Esophagus squamous epithelium (tissue), 5 donors: Measurements from ENCODE around the gene SH3BP2. TPM values are rescaled to one million over a fixed set of nuclear protein-coding genes. Genes with fewer than 3 reads are reported as not detected.
"Not testable (repeated sequence)": the region's sequence is repeated elsewhere in the genome, so short reads cannot be mapped to it uniquely, and the experiment has no call there.

Source experiments
- DNase-seq: peaks from one replicate; lab custom pipeline; 2025; lab: John Stamatoyannopoulos, UW
- H3K27ac ChIP-seq, 4 donors: fragments of 200-600 bp; sonication (generic); one replicate each; pipeline ENCODE4 v1.5.1; 2016 to 2019; ENCODE audit warnings: mild to moderate bottlenecking in 1 of 4
- H3K27me3 ChIP-seq, 4 donors: fragments of 200-600 bp; sonication (generic); 1 replicate in 3 of 4; 2 replicates in 1 of 4; pipeline versions ENCODE4 v1.5.1 to v1.6.0; 2017 to 2021; ENCODE audit warnings: antibody characterized with exemption in 1 of 4
- H3K36me3 ChIP-seq, 3 donors: fragments of 200-600 bp; sonication (generic); one replicate each; pipeline ENCODE4 v1.5.1; 2016 to 2019
- H3K4me1 ChIP-seq, 3 donors: fragments of 200-600 bp; sonication (generic); one replicate each; pipeline ENCODE4 v1.5.1; 2017 to 2019
- H3K4me3 ChIP-seq, 4 donors: fragments of 200-600 bp; sonication (generic); 1 replicate in 3 of 4; 2 replicates in 1 of 4; pipeline ENCODE4 v1.5.1; 2016 to 2019; ENCODE audit warnings: mild to moderate bottlenecking in 2 of 4, moderate library complexity in 1 of 4
- H3K9me3 ChIP-seq, 3 donors: fragments of 200-600 bp; sonication (generic); one replicate each; pipeline ENCODE4 v1.5.1; 2016 to 2019
- POLR2A ChIP-seq, 4 donors: fragments of 450-650 bp; IDR thresholded peaks; one replicate each; pipeline ENCODE4 v1.6.1; 2017; ENCODE audit warnings: antibody characterized with exemption in 4 of 4, mild to moderate bottlenecking in 4 of 4, moderate library complexity in 3 of 4
- WGBS, 2 donors: methylation state at CpG; one replicate each; pipeline ENCODE4 v1.1.5; 2018; 5-methylcytosine and 5-hydroxymethylcytosine counted together
- intact Hi-C: fragments of 100-400 bp; cut with DNase I; formaldehyde crosslinking; loops from one replicate; pipeline ENCODE4 v1.15.0; 2022
- total RNA-seq, 4 donors: library from RNA; depleted of rRNA; stranded (reverse); fragments of >200 nt; gene quantifications; one replicate each; pipeline ENCODE4 v1.1.0, GENCODE V29; 2016
- TF ChIP-seq, protein P1 (sequence below), 6 experiments: fragments of 450-650 bp in 4 of 6; fragments of 200-600 bp in 2 of 6; sonication (generic) in 2 of 6; IDR thresholded peaks; one replicate each; pipeline ENCODE4 v1.5.1; 2016 to 2019; ENCODE audit warnings: antibody characterized with exemption in 6 of 6, mild to moderate bottlenecking in 4 of 6, moderate library complexity in 4 of 6
- donor health status: DM: yes; HTN: yes; CAD: no.

SH3BP2 gene
- total RNA-seq, 4 donors from 2014 or later: 13.5 to 36.8 (median 34.0) TPM

DNA sequence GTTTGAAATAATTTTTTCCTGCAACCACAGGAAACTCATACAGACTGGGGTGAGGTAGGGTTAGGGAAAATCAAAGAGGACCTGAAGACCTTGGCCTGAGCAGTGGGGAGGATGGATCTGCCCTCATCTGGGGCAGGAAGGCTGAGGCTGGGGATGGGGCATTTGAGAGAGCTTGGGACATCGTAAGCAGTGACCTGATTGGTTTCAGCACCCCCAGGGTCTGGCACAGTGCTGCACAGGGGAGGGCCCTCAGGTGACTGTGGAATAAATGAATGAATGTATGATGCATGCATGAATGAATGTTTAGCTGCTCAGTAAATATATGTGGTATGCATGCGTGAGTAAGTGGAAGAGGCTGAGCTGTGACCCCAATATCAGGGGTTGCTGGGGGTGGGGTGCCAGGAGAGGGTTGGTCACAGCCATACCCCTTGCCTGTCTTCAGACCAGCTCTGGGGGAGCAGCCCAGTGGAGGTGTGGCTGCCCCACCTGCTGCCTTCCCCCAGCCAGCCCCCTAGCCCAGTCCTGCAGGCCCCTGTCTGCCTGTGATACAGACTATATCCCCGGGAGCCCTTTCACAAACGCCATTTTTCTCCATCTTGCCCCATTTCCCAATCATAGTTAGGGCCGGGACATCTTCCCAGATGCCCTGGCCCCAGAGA is 25.7 kb upstream of the SH3BP2 start:
- intact Hi-C loops: loop anchor here (10.0 kb wide), 2 partner anchors 68 to 268 kb away; no protein-coding TSS in a partner anchor
- H3K36me3 ChIP-seq: no peaks in the 10 kb centered on the region
- no peak for DNase-seq
- H3K9me3 ChIP-seq: no peaks in the 10 kb centered on the region
- WGBS, 2 donors: 89 to 92% methylated on average over 2 to 4 of the region's 5 CpGs
- peaks cover 0 to 23% (median 3%) of the 10 kb centered on the region in 3 donors for H3K4me1 ChIP-seq
- no peak for TF ChIP-seq POLR2A (IDR thresholded peaks at IDR 0.05)
- TF ChIP-seq, protein P1, sequence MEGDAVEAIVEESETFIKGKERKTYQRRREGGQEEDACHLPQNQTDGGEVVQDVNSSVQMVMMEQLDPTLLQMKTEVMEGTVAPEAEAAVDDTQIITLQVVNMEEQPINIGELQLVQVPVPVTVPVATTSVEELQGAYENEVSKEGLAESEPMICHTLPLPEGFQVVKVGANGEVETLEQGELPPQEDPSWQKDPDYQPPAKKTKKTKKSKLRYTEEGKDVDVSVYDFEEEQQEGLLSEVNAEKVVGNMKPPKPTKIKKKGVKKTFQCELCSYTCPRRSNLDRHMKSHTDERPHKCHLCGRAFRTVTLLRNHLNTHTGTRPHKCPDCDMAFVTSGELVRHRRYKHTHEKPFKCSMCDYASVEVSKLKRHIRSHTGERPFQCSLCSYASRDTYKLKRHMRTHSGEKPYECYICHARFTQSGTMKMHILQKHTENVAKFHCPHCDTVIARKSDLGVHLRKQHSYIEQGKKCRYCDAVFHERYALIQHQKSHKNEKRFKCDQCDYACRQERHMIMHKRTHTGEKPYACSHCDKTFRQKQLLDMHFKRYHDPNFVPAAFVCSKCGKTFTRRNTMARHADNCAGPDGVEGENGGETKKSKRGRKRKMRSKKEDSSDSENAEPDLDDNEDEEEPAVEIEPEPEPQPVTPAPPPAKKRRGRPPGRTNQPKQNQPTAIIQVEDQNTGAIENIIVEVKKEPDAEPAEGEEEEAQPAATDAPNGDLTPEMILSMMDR (IDR thresholded peaks at IDR 0.05): no peak
- no peaks in the 10 kb centered on the region for H3K27me3 ChIP-seq
- no peak overlapping the region for H3K27ac ChIP-seq
- no peak overlapping the region for H3K4me3 ChIP-seq

DNA sequence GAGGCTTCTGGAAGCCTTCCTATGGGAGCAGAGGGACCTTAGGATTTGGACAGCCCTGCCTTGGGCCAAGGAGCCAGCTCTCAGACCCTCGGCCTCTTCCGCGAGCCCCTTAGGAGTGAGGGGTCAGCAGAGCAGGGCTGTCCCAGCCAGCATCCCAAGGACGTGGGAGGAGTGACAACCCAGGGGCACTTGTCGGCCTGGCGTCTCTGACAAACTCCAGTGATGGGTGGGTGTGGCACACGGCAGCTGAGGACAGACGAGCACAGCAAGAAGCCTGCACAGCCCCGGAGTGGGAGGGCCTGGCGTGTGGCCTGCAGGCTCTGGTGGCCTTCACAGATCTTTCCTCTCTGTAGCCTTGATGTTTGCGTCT is 25.2 kb upstream of the SH3BP2 start:
- Histone ChIP-seq H3K9me3 (no peaks in the 10 kb centered on the region), H3K4me1 (peaks cover 0 to 23% (median 3%) of the 10 kb centered on the region in 3 donors), H3K36me3 (no peaks in the 10 kb centered on the region), H3K27ac (no peak overlapping the region), H3K27me3 (no peaks in the 10 kb centered on the region), H3K4me3 (no peak overlapping the region)
- intact Hi-C loops: loop anchor here (10.0 kb wide), 2 partner anchors 67 to 267 kb away; no protein-coding TSS in a partner anchor
- TF ChIP-seq, protein P1 (IDR thresholded peaks at IDR 0.05): no peak
- no peak for TF ChIP-seq POLR2A (IDR thresholded peaks at IDR 0.05)
- DNase-seq: no peak
- 64 to 82% methylated on average over 5 to 8 of the region's 11 CpGs for WGBS, 2 donors

DNA sequence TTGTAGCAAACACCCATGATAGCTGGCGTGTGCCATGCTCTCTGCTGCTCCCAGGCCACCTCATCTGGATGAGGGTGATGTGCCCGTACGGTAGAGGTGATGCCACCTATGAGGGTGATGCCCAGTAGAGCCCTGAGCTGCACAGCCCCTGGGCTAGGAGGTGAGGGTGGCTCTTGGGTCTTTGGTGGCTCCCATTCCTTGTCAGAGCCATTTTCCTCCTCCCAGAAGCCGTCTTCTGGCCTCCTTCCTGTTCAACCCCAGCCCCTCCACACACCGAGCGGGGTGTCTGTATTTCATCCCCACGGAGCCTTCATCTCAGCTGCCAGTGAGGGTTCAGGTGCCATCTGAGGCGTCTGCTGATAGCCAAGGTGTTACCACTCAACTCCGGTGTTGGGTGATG is 24.8 kb upstream of the SH3BP2 start:
- H3K4me3 ChIP-seq: no peak overlapping the region
- no peak overlapping the region for H3K27ac ChIP-seq
- intact Hi-C loops: loop anchor here (10.0 kb wide), 2 partner anchors 67 to 267 kb away; no protein-coding TSS in a partner anchor
- no peak for DNase-seq
- peaks cover 0 to 23% (median 3%) of the 10 kb centered on the region in 3 donors for H3K4me1 ChIP-seq
- H3K27me3 ChIP-seq: no peaks in the 10 kb centered on the region
- TF ChIP-seq, protein P1 (IDR thresholded peaks at IDR 0.05): no peak
- no peak for TF ChIP-seq POLR2A (IDR thresholded peaks at IDR 0.05)
- no peaks in the 10 kb centered on the region for H3K36me3 ChIP-seq
- no peaks in the 10 kb centered on the region for H3K9me3 ChIP-seq
- WGBS, 2 donors: 83 to 94% methylated on average over 9 of the region's 9 CpGs

DNA sequence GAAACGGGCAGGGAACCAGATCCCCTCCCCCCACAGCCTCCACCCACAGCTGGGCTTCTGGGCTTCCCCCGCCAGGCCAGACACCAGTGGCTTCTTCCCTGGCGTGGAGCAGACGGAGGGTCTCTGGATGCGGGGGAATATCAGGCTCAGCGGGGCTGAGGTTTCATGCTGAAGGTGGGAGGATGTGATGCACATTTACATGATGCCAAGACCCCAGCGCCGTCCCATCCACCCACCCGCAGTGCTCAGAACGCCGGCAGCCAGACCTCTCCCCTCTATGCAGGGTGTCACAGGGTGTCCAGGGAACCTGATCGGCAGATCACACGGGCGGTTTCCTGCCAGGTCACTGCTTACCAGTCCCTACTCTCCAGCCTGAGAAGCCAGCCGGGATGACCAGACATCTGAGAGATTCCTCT is 24.0 kb upstream of the SH3BP2 start:
- no peak for TF ChIP-seq POLR2A (IDR thresholded peaks at IDR 0.05)
- TF ChIP-seq, protein P1 (IDR thresholded peaks at IDR 0.05): no peak
- 69 to 77% methylated on average over 8 to 14 of the region's 15 CpGs for WGBS, 2 donors
- no peak for DNase-seq
- intact Hi-C loops: loop anchor here (10.0 kb wide), 2 partner anchors 66 to 266 kb away; no protein-coding TSS in a partner anchor
- H3K4me3 ChIP-seq: no peak overlapping the region
- H3K36me3 ChIP-seq: no peaks in the 10 kb centered on the region
- H3K9me3 ChIP-seq: no peaks in the 10 kb centered on the region
- peaks cover 0 to 17% (median 0%) of the 10 kb centered on the region in 3 donors for H3K4me1 ChIP-seq
- H3K27me3 ChIP-seq: no peaks in the 10 kb centered on the region
- no peak overlapping the region for H3K27ac ChIP-seq

DNA sequence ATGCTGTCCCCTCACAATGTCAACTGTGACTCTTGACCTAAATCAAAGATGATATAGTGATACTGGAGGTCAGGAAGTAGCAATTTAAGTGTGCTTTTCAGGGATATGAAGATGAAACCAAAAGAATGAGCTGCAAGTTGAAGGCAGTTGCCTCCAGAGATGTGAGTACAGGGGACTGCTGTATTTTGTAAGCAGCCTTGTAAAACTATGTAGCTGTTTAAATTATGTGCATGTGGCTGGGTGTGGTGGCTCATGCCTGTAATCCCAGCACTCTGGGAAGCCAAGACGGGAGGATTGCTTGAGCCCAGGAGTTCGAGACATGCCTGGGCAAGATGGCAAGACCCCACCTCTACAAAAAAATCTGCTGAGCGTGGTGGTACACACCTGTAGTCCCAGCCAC is 21.6 kb upstream of the SH3BP2 start:
- Histone ChIP-seq H3K4me3 (no peak overlapping the region), H3K27me3 (no peaks in the 10 kb centered on the region), H3K4me1 (peaks cover 0 to 9% (median 0%) of the 10 kb centered on the region in 3 donors), H3K27ac (no peak overlapping the region), H3K9me3 (no peaks in the 10 kb centered on the region), H3K36me3 (no peaks in the 10 kb centered on the region)
- TF ChIP-seq, protein P1 (IDR thresholded peaks at IDR 0.05): no peak
- TF ChIP-seq POLR2A (IDR thresholded peaks at IDR 0.05): no peak
- no peak for DNase-seq
- 72 to 88% methylated on average over 3 of the region's 3 CpGs for WGBS, 2 donors
- intact Hi-C loops: no loop called here

DNA sequence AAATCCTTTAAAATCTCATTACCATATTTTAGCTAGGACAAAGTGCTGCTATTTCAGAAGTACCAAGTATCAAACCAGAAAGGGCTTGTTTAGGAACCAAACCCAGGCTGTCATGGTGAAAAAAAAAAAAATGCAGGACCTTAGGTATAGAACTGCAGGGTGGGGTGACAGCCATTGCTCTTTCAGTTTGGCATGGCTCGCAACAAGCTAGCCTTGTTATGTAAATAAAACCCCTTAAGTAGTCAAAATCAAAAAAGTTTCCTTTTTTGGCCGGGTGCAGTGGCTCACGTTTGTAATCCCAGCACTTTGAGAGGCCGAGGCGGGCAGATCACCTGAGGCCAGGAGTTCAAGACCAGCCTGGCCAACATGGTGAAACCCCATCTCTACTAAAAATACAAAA is 12.2 kb upstream of the SH3BP2 start:
- H3K4me3 ChIP-seq, H3K27me3 ChIP-seq, H3K36me3 ChIP-seq, H3K27ac ChIP-seq, H3K4me1 ChIP-seq, intact Hi-C loops, DNase-seq, H3K9me3 ChIP-seq: not testable (repeated sequence)
- WGBS, 2 donors: 88 to 89% methylated on average over 5 of the region's 5 CpGs
